IPS-NIHi7 (cell line): ENCODE data around the gene ARFIP1.
"Not testable (repeated sequence)": the region's sequence is repeated elsewhere in the genome, so short reads cannot be mapped to it uniquely, and the experiment has no call there.

Experiments
- DNase-seq: peaks from one replicate; pipeline ENCODE4 v3.0.0; 2012; ENCODE audit warnings: mixed read lengths; ENCODE audit errors: extremely low spot score

ARFIP1 gene

GRCh38 chr4:152843481-152844090 is 63.8 kb downstream of the ARFIP1 start:
- peak; percentile 10 for DNase-seq

DNA sequence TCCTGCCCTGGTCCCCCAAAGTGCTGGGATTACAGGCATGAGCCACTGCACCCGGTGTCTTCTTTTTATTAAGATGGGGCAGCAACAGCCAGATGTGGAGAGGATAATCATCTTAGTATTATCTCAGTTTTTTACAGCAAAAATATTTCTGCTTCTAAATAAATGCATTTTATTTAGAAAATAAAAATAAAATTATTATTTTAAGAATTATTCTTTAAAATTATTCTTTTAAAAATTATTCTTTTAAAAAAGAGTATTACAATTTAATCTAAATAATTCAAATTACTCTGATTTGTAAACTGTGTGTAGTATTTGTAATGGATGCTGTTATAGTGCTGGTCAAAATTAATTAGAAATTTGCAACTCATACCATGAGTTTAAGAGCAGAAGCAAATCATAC is 67.6 kb downstream of the ARFIP1 start:
- DNase-seq = no peak

DNA sequence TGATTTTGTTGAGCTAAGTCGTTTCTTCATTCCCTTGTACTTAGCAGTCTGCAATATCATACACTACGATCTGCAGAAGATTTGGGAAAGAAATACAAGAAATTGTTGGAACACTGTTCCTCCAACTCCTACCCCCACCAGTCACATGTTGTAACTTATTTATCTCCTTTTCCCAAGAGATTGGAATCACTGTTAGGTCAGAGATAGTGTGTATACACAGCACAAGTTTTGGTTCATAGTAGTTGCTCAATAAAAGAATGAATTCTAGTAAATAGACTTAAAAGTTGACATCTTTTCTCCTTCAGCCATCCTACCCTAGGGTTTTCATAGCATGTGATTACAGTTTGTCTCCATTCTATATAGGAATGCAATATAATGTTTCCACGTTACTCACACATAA is 68.8 kb downstream of the ARFIP1 start:
- no peak for DNase-seq

DNA sequence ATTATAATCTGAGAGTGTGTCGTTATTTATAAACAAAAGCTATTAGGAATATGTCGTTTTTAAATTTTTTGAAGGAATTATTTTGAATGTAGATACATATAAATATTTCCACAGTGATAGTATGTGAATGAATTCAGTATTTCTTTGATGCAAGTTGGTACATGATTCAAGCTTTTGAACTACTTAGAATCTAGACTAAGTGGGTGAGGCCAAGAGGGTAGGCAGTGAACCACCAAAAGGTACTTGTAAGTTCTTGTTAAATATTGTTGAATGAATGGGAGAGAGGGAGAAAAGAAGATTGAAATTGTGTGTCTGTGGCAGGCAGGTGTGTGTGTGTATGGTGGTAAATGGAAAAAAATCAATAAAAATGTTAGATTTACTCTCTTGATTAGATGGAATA is 69.6 kb downstream of the ARFIP1 start:
- no peak for DNase-seq

DNA sequence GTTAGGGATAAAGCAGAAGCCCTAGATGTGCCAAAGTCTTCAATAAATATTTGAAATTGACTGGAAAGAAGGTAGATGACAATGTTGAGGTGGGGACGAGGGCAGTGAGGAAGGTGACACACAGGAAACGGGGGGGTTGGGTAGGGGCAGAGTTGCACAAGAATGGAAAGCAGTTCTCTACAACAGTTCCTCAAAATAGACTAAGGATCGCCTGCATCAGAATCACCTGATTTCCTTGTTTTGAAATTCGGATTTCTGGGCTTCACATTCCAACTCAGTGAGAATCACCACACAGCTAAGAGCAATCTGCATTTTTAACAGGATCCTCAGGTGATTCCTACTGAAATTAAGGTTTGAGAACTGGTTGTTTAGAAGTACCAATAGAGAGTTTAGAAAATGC is 70.6 kb downstream of the ARFIP1 start:
- DNase-seq = peak; percentile 45

DNA sequence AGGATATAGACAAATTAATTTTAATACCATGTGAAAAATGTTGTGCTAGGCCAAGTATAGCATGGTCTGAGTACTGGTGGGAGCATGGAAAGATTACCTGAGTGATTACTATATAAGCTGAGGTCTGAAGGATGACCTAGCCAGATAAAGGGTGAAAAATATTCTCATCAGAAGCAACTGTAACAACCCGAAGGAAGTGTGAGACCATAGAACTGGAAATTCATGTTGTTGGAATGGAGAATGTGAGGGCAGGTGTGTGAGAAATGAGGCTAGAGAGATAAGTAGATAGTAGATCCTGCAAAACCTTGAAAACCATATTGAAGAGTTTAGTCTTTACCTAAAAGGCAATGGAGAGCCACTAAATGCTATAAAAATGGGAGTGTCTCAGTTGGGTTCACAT is 71.5 kb downstream of the ARFIP1 start:
- DNase-seq = no peak

DNA sequence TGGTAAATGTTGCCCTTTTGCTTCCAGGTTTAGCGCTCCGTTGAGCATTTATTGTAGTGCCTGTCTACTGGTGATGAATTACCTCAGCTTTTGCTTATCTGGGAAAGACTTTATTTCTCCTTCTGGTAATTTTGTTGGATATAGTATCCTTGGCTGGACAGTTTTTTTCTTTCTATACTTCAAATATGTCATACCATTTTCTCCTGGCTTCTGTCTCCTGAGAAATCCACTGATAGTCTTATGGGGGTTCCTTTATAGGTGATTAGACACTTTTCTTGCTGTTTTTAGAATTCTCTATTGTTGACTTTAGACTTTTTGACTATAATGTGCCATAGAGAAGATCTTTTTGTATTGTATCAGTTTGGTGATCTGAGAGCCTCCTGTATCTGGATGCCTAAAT is 73.5 kb downstream of the ARFIP1 start:
- DNase-seq = no peak

DNA sequence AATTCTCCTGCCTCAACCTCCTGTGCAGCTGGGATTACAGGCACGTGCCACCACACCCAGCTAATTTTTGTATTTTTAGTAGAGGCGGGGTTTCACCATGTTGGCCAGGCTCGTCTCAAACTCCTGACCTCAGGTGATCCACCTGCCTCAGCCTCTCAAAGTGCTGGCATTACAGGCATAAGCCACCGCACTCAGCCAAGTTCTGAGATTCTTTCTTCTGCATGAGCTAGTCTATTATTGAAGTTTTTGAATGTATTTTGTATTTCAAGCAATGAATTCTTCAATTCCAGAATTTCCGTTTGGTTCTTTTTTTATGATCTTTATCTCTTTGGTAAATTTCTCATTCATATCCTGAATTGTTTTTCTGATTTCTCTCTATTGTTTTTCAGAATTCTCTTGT is 74.3 kb downstream of the ARFIP1 start:
- DNase-seq = not testable (repeated sequence)

DNA sequence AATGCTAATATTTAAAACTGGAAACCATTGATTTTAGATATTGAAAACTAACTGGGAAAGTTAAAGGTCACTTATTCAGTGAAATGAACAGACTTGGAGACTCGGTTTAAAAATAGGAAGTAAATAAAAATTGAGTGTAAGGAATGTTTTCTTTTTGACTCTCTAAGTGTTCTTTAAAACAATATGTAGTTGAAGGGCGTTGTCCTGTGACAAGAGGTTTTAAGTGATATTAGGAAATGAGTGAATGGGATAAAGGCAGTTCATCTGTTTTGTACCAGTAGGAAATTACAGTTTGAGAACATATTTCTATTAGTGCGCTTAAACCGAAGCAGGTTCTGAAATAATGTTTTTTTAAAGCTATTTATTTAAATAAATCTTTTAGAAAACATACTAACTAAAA is 77.2 kb downstream of the ARFIP1 start:
- DNase-seq = no peak

DNA sequence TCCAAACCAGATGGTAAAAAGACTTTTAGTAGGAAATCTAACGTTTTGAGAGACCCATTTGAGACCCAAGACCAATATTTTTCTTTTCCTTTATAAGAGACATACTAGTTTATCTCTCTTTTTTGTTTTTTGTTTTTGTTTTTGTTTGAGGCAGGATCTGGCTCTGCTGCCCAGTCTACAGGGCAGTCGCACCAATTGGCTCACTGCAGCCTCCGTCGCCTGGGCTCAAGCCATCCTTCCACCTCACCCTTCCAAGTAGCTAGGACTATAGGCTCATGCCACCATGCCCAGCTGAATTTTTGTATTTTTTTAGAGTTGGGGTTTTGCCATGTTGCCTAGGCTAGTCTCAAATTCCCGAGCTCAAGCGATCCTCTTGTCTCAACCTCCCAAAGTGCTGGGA is 79.2 kb downstream of the ARFIP1 start:
- DNase-seq = no peak

DNA sequence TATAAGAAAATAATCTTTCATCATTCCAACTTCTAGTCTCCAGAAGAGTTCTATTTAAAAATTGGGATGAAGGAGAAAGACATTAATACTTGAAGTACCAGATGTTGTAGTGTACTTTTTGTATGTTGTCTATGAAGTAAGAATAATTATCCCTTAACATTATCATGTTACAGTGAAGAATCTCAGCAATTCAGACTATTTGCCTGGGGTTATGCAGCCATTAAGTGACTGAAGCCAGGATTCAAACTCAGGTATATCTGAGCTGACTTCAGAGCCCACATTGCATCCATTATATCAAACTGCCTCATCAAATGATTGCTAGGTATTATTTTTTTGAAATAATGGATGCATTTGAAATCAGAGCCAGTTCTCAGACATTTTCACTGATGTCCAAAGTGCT is 80.3 kb downstream of the ARFIP1 start:
- no peak for DNase-seq

- no peak for DNase-seq
Observed at GRCh38 chr4:152862608-152863007, 82.9 kb downstream of the ARFIP1 start.

- no peak for DNase-seq
Observed at GRCh38 chr4:152864361-152864760, 84.6 kb downstream of the ARFIP1 start.

DNA sequence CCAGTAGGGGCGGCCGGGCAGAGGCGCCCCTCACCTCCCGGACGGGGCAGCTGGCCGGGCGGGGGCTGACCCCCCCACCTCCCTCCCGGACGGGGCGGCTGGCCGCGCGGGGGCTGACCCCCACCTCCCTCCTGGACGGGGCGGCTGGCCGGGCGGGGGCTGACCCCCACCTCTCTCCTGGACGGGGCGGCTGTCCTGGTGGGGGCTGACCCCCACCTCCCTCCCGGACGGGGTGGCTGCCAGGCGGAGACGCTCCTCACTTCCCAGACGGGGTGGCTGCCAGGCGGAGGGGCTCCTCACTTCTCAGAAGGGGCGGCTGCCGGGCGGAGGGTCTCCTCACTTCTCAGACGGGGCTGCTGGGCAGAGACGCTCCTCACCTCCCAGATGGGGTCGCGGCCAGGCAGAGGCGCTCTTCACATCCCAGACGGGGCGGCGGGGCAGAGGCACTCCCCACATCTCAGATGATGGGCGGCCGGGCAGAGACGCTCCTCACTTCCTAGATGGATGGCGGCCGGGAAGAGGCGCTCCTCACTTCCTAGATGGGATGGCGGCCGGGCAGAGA is 86.8 kb downstream of the ARFIP1 start:
- DNase-seq = not testable (repeated sequence)

GRCh38 chr4:152870606-152871005 is 90.9 kb downstream of the ARFIP1 start:
- peak; percentile 18 for DNase-seq

DNA sequence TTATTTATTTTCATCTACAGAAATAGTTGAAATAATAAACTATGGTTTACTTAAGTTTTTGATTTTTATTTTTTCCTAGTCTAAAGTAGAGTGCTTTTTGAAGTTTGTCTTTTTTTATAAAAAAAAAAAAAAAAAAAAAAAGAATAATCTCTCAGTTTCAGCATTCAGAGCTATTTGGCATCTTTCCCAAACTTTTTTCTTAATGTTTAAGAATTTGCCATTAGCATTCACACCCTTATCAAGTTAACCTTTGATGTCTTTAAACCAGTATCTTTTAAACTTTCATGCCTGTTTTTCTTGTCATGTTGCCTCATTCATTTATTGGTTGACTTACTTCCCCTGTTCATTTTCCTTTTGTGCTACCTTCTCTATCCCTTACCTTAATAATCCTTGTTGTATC is 95.5 kb downstream of the ARFIP1 start:
- no peak for DNase-seq

DNA sequence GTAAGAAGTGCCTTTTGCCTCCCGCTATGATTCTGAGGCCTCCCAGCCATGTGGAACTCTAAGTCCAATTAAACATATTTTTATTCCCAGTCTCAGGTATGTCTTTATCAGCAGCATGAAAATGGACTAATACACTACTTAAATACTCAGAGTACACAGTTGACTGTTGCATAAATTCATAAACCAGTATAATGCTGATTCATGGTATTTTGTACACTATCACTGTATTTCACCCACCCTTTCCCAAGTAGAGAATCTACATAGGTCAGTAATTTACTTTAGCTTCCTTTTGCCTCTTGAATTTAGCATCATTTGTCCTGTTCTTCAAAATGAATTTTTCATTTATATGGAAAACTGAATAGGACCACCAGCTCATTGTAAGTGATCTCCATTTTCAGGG is 98.1 kb downstream of the ARFIP1 start:
- no peak for DNase-seq

DNA sequence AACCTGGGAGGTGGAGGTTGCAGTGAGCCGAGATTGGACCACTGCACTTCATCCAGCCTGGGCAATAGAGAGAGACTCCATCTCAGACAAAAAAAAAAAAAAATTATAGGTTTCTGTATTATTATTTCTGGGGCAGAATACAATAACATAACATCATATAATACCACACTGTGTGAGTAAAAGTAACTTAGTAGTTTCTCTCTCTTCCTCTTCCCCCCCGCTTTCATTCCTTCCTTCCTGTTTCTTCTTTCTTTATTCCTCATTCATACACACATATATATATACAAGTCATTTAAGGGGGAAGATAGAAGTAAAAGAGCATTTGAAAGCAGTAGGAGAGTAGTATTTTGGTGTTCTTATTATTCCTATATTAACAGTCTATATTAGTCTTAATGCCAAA is 100.5 kb downstream of the ARFIP1 start:
- no peak for DNase-seq

- no peak for DNase-seq
Observed at GRCh38 chr4:152881974-152882373, 102.2 kb downstream of the ARFIP1 start.

DNA sequence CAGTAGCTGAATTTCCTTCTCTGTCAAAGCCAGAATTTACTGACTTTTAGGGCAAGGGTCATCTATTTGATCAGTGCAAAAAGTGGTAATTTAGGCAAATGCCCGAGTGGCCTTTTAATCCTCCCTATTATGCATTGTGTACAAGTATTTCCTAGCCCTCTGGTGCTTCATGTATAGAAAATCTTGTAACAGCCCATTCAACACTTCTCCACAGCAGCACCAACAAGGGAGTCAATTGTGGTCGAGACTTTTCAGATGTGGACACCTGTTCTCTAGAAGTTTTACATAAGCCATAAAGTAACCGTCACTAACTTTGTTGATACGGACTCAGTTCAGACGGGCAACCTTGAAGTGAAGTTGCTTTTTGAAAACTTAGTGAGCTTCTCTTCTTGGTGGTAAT is 105.4 kb downstream of the ARFIP1 start:
- DNase-seq = no peak

DNA sequence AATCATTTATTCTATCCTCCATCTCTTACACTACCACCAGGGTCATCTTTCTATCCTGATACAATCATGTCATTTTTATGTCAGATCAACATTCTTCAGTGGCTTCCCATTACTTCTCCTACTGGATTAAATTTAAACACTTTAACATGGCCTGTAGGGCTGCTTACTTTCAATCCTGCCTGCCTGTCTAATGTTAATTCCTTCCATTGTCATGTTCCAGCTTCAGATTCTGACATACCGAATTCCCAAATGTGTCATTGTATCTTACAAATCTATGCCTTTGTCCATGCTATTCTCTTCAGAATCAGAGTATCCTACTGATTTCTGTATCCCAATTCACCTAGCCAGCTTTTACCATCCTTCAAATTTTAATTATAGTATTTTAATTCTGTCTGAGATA is 106.4 kb downstream of the ARFIP1 start:
- DNase-seq = no peak

GRCh38 chr4:152887981-152888380 is 108.2 kb downstream of the ARFIP1 start:
- DNase-seq = no peak

GRCh38 chr4:152892974-152893373 is 113.2 kb downstream of the ARFIP1 start:
- DNase-seq = no peak

DNA sequence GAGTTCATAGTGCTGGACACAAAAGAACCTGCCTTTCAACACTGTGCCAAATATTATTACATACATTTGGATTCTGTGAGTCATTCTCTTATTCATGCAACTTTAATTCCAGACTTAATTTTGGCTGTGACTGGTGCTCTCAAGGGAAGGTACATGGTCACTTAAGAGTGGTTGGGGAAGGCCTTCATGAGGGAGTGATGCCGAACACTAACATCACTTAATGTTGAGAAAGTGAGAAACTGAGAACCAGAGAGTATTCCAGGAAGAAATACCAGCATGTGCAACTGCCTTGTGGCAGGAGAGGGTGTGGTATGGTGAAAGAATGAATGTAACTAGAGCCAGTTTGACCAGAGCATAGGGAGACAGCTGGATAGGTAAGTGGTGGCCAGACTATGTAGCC is 114.9 kb downstream of the ARFIP1 start:
- DNase-seq = no peak
